HEK293 (cell line): ENCODE data around the gene HMX2.

ENCODE experiments used
- CTCF ChIA-PET: fragments of 350-600 bp; formaldehyde crosslinking; extraction: SDS; loops from one replicate; lab custom pipeline; 2021; ENCODE audit warnings: antibody characterized with exemption; lab: Yijun Ruan, JAX
- POLR2A ChIA-PET: fragments of 300-600 bp; formaldehyde crosslinking; extraction: SDS; loops from one replicate; lab custom pipeline; 2020; ENCODE audit warnings: antibody characterized with exemption, inconsistent platforms; lab: Yijun Ruan, JAX
- H3K27ac ChIP-seq: fragments of 200-500 bp; sonication (Bioruptor generic); 2 replicates; pipeline ENCODE4 v1.5.1; 2014; ENCODE audit warnings: low read depth, low read length, control low read depth, inconsistent platforms; ENCODE audit errors: extremely low read depth
- H3K36me3 ChIP-seq, 2 experiments: fragments of 200-500 bp in 1 of 2; sonication (Bioruptor generic) in 1 of 2; 1 replicate in 1 of 2; 2 replicates in 1 of 2; pipeline ENCODE4 v1.5.1; 2014 to 2017; ENCODE audit warnings: inconsistent platforms in 2 of 2, low read length in 2 of 2; ENCODE audit not compliant: control insufficient read depth in 2 of 2, insufficient read depth in 1 of 2
- H3K4me1 ChIP-seq: fragments of 200-500 bp; sonication (Bioruptor generic); 2 replicates; pipeline ENCODE4 v1.5.1; 2014; ENCODE audit warnings: mild to moderate bottlenecking, low read length, inconsistent platforms; ENCODE audit not compliant: control insufficient read depth, insufficient read depth
- H3K4me3 ChIP-seq: 2 replicates; pipeline ENCODE4 v1.5.1; 2011; ENCODE audit warnings: low read depth, mild to moderate bottlenecking, control low read depth, low read length, moderate library complexity
- H3K9me3 ChIP-seq: fragments of 200-500 bp; sonication (Bioruptor generic); 2 replicates; pipeline ENCODE4 v1.5.1; 2014; ENCODE audit warnings: low read depth, low read length, inconsistent platforms; ENCODE audit not compliant: control insufficient read depth, insufficient read depth
- EGR2 ChIP-seq: fragments of 450-650 bp; formaldehyde crosslinking; IDR thresholded peaks from 2 replicates; pipeline ENCODE4 v1.5.1; 2016; ENCODE audit warnings: low read depth, missing biosample characterization, missing genetic modification characterization
- FEZF1 ChIP-seq: fragments of 450-650 bp; formaldehyde crosslinking; IDR thresholded peaks from 2 replicates; pipeline ENCODE4 v1.5.1; 2016; ENCODE audit warnings: missing biosample characterization, missing genetic modification characterization
- GLIS1 ChIP-seq: fragments of 450-650 bp; formaldehyde crosslinking; IDR thresholded peaks from 2 replicates; pipeline ENCODE4 v1.5.1; 2016; ENCODE audit warnings: missing biosample characterization, missing genetic modification characterization
- IKZF3 ChIP-seq: fragments of 450-650 bp; IDR thresholded peaks from 2 replicates; pipeline ENCODE4 v1.5.0; 2018; ENCODE audit warnings: missing biosample characterization, mild to moderate bottlenecking, missing genetic modification characterization, moderate library complexity
- KLF1 ChIP-seq: fragments of 450-650 bp; formaldehyde crosslinking; IDR thresholded peaks from 2 replicates; pipeline ENCODE4 v1.5.1; 2016; ENCODE audit warnings: missing biosample characterization, missing genetic modification characterization
- MEIS1 ChIP-seq: sonication (generic); formaldehyde crosslinking; IDR thresholded peaks from 2 replicates; pipeline ENCODE4 v1.8.1; 2022; ENCODE audit warnings: missing genetic modification reagents, mild to moderate bottlenecking, borderline replicate concordance
- MYNN ChIP-seq: fragments of 450-650 bp; formaldehyde crosslinking; IDR thresholded peaks from 2 replicates; pipeline ENCODE4 v1.5.1; 2016; ENCODE audit warnings: missing biosample characterization, missing genetic modification characterization, borderline replicate concordance
- PATZ1 ChIP-seq: fragments of 450-650 bp; formaldehyde crosslinking; IDR thresholded peaks from 2 replicates; pipeline ENCODE4 v1.5.1; 2016; ENCODE audit warnings: missing biosample characterization, missing genetic modification characterization
- RBAK ChIP-seq: fragments of 450-650 bp; formaldehyde crosslinking; IDR thresholded peaks from 2 replicates; pipeline ENCODE4 v1.5.1; 2016; ENCODE audit warnings: missing biosample characterization, missing genetic modification characterization
- REST ChIP-seq: fragments of 450-650 bp; formaldehyde crosslinking; IDR thresholded peaks from 2 replicates; pipeline ENCODE4 v1.5.1; 2016; ENCODE audit warnings: missing biosample characterization, missing genetic modification characterization
- ZEB2 ChIP-seq: fragments of 450-650 bp; formaldehyde crosslinking; IDR thresholded peaks from 2 replicates; pipeline ENCODE4 v1.5.1; 2016; ENCODE audit warnings: missing biosample characterization, missing genetic modification characterization
- ZIC2 ChIP-seq: fragments of 450-650 bp; formaldehyde crosslinking; IDR thresholded peaks from 2 replicates; pipeline ENCODE4 v1.5.1; 2016; ENCODE audit warnings: missing biosample characterization, missing genetic modification characterization
- ZNF155 ChIP-seq: fragments of 450-650 bp; formaldehyde crosslinking; IDR thresholded peaks from 2 replicates; pipeline ENCODE4 v1.5.1; 2016; ENCODE audit warnings: missing biosample characterization, missing genetic modification characterization
- ZNF19 ChIP-seq: fragments of 450-650 bp; formaldehyde crosslinking; IDR thresholded peaks from 2 replicates; pipeline ENCODE4; 2016; ENCODE audit warnings: missing biosample characterization, missing genetic modification characterization, low read depth
- ZNF223 ChIP-seq: fragments of 450-650 bp; formaldehyde crosslinking; IDR thresholded peaks from 2 replicates; pipeline ENCODE4 v1.5.1; 2016; ENCODE audit warnings: missing biosample characterization, missing genetic modification characterization
- ZNF292 ChIP-seq: fragments of 450-650 bp; formaldehyde crosslinking; IDR thresholded peaks from 2 replicates; pipeline ENCODE4 v1.5.1; 2016; ENCODE audit warnings: low read depth, missing biosample characterization, missing genetic modification characterization, borderline replicate concordance
- ZNF354C ChIP-seq: fragments of 450-650 bp; formaldehyde crosslinking; IDR thresholded peaks from 2 replicates; pipeline ENCODE4 v1.5.1; 2016; ENCODE audit warnings: missing biosample characterization, missing genetic modification characterization, low read depth, borderline replicate concordance
- ZNF394 ChIP-seq: fragments of 450-650 bp; formaldehyde crosslinking; IDR thresholded peaks from 2 replicates; pipeline ENCODE4 v1.5.1; 2016; ENCODE audit warnings: missing biosample characterization, missing genetic modification characterization, mild to moderate bottlenecking, moderate library complexity, borderline replicate concordance
- ZNF426 ChIP-seq: fragments of 450-650 bp; formaldehyde crosslinking; IDR thresholded peaks from 2 replicates; pipeline ENCODE4 v1.5.1; 2017; ENCODE audit warnings: missing biosample characterization, missing genetic modification characterization, mild to moderate bottlenecking, inconsistent platforms, moderate library complexity
- ZNF596 ChIP-seq: fragments of 450-650 bp; IDR thresholded peaks from 2 replicates; pipeline ENCODE4 v1.5.0; 2018; ENCODE audit warnings: missing biosample characterization, mild to moderate bottlenecking, missing genetic modification characterization, moderate library complexity
- ZNF701 ChIP-seq: fragments of 450-650 bp; formaldehyde crosslinking; IDR thresholded peaks from 2 replicates; pipeline ENCODE4 v1.5.1; 2016; ENCODE audit warnings: missing biosample characterization, missing genetic modification characterization
- ZNF76 ChIP-seq: fragments of 450-650 bp; formaldehyde crosslinking; IDR thresholded peaks from 2 replicates; pipeline ENCODE4; 2016; ENCODE audit warnings: low read depth, missing biosample characterization, missing genetic modification characterization, borderline replicate concordance
- TF ChIP-seq, protein P1 (sequence below): fragments of 450-650 bp; formaldehyde crosslinking; IDR thresholded peaks from 2 replicates; pipeline ENCODE4 v1.5.1; 2017; ENCODE audit warnings: missing biosample characterization, mild to moderate bottlenecking, missing genetic modification characterization, moderate library complexity
- TF ChIP-seq, protein P2 (sequence below): fragments of 450-650 bp; formaldehyde crosslinking; IDR thresholded peaks from 2 replicates; pipeline ENCODE4 v1.5.1; 2016; ENCODE audit warnings: missing biosample characterization, missing genetic modification characterization
- TF ChIP-seq, protein P3 (sequence below): fragments of 450-650 bp; formaldehyde crosslinking; IDR thresholded peaks from 2 replicates; pipeline ENCODE4 v1.5.1; 2016; ENCODE audit warnings: missing biosample characterization, missing genetic modification characterization

HMX2 gene

GRCh38 chr10:123154711-123155505 lies 7.0 kb downstream of the HMX2 start:
- peak overlapping the region; percentile 95 for H3K27ac ChIP-seq
- ChIA-PET POLR2A (interaction anchor here (1.0 to 1.3 kb wide), 4 partner anchors 13 to 147 kb away, joined by 3 to 10 read pairs (median 6); partner anchors contain the start of genes ACADSB and IKZF5), CTCF (interaction anchor here (0.6 kb wide), 1 partner anchor 361 kb away, joined by 3 read pairs; no protein-coding TSS in a partner anchor)
- H3K4me3 ChIP-seq: peak overlapping the region; percentile 93
- H3K36me3 ChIP-seq: peaks cover 36 to 51% of the 10 kb centered on the region in 2 experiments
- no peaks in the 10 kb centered on the region for H3K9me3 ChIP-seq
- peaks cover 13% of the 10 kb centered on the region for H3K4me1 ChIP-seq
- TF ChIP-seq ZNF426 (tag by site-specific recombination): no peak
- no peak for TF ChIP-seq ZNF19 (tag by site-specific recombination)
- no peak for TF ChIP-seq ZNF701 (tag by site-specific recombination)
- TF ChIP-seq, protein P1, sequence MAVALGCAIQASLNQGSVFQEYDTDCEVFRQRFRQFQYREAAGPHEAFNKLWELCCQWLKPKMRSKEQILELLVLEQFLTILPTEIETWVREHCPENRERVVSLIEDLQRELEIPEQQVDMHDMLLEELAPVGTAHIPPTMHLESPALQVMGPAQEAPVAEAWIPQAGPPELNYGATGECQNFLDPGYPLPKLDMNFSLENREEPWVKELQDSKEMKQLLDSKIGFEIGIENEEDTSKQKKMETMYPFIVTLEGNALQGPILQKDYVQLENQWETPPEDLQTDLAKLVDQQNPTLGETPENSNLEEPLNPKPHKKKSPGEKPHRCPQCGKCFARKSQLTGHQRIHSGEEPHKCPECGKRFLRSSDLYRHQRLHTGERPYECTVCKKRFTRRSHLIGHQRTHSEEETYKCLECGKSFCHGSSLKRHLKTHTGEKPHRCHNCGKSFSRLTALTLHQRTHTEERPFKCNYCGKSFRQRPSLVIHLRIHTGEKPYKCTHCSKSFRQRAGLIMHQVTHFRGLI (tag by site-specific recombination): no peak; the same call in 1 of the 2 replicates
- TF ChIP-seq FEZF1 (tag by site-specific recombination): no peak
- no peak for TF ChIP-seq ZNF155 (tag by site-specific recombination)
- TF ChIP-seq, protein P2, sequence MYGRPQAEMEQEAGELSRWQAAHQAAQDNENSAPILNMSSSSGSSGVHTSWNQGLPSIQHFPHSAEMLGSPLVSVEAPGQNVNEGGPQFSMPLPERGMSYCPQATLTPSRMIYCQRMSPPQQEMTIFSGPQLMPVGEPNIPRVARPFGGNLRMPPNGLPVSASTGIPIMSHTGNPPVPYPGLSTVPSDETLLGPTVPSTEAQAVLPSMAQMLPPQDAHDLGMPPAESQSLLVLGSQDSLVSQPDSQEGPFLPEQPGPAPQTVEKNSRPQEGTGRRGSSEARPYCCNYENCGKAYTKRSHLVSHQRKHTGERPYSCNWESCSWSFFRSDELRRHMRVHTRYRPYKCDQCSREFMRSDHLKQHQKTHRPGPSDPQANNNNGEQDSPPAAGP (tag by site-specific recombination): no peak
- TF ChIP-seq PATZ1 (tag by site-specific recombination): peak; percentile 94
- no peak for TF ChIP-seq ZNF394 (tag by site-specific recombination)
- TF ChIP-seq ZIC2: peak; percentile 76
- no peak for TF ChIP-seq RBAK (tag by site-specific recombination)
- no peak for TF ChIP-seq ZEB2 (tag by site-specific recombination)
- 0 out of 2 replicates have a peak, but pooled peaks have one; percentile 36 for TF ChIP-seq REST (tag by site-specific recombination)
- TF ChIP-seq MEIS1 (CRISPR knock-in tag): no peak
- no peak for TF ChIP-seq ZNF596 (tag by site-specific recombination)
- TF ChIP-seq ZNF292 (tag by site-specific recombination): no peak
- TF ChIP-seq ZNF223 (tag by site-specific recombination): no peak
- TF ChIP-seq, protein P3, sequence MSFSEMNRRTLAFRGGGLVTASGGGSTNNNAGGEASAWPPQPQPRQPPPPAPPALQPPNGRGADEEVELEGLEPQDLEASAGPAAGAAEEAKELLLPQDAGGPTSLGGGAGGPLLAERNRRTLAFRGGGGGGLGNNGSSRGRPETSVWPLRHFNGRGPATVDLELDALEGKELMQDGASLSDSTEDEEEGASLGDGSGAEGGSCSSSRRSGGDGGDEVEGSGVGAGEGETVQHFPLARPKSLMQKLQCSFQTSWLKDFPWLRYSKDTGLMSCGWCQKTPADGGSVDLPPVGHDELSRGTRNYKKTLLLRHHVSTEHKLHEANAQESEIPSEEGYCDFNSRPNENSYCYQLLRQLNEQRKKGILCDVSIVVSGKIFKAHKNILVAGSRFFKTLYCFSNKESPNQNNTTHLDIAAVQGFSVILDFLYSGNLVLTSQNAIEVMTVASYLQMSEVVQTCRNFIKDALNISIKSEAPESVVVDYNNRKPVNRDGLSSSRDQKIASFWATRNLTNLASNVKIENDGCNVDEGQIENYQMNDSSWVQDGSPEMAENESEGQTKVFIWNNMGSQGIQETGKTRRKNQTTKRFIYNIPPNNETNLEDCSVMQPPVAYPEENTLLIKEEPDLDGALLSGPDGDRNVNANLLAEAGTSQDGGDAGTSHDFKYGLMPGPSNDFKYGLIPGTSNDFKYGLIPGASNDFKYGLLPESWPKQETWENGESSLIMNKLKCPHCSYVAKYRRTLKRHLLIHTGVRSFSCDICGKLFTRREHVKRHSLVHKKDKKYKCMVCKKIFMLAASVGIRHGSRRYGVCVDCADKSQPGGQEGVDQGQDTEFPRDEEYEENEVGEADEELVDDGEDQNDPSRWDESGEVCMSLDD (tag by site-specific recombination): peak; percentile 71
- no peak for TF ChIP-seq MYNN (tag by site-specific recombination)
- TF ChIP-seq IKZF3: no peak
- 0 out of 2 replicates have a peak, but pooled peaks have one; percentile 26 for TF ChIP-seq KLF1 (tag by site-specific recombination)
- no peak for TF ChIP-seq EGR2
- TF ChIP-seq ZNF76 (tag by site-specific recombination): no peak
- peak; percentile 87 for TF ChIP-seq GLIS1 (tag by site-specific recombination)
- no peak for TF ChIP-seq ZNF354C
